Ovary (tissue), 3 donors: Measurements from ENCODE around the gene NR3C2.

Experiments used
- CTCF ChIP-seq, 3 donors: fragments of 450-650 bp in 2 of 3; fragments of 200-600 bp in 1 of 3; IDR thresholded peaks; one replicate each; pipeline versions ENCODE4 v1.5.1 to v1.8.0; 2016 to 2022; ENCODE audit warnings: antibody characterized with exemption in 3 of 3, mild to moderate bottlenecking in 1 of 3
- EP300 ChIP-seq: sonication (generic); formaldehyde crosslinking; IDR thresholded peaks from one replicate; pipeline ENCODE4 v1.6.1; 2017; ENCODE audit warnings: antibody characterized with exemption
- POLR2A ChIP-seq: fragments of 450-650 bp; IDR thresholded peaks from one replicate; pipeline ENCODE4 v1.6.1; 2017; ENCODE audit warnings: antibody characterized with exemption, mild to moderate bottlenecking, moderate library complexity
- donor health status: DM: no; HTN: no; CAD: no.

- TF ChIP-seq CTCF (IDR thresholded peaks at IDR 0.05) (no peak), POLR2A (no peak), EP300 (no peak)
These were observed 609 bp downstream of the NR3C2 start for GRCh38 chr4:148441624-148441985.
